22Rv1 (cell line): ENCODE data around the gene LTBP1.

ENCODE experiments used
- H3K27ac ChIP-seq: fragments of 450-650 bp; 2 replicates; pipeline ENCODE4 v1.5.1; 2017
- ZFX ChIP-seq: fragments of 450-650 bp; IDR thresholded peaks from 2 replicates; pipeline ENCODE4 v1.6.1; 2017; ENCODE audit warnings: antibody characterized with exemption, borderline replicate concordance
- TF ChIP-seq, protein P1 (sequence below): fragments of 450-650 bp; IDR thresholded peaks from 2 replicates; pipeline ENCODE4 v1.5.1; 2017; ENCODE audit warnings: mild to moderate bottlenecking

LTBP1 gene

DNA sequence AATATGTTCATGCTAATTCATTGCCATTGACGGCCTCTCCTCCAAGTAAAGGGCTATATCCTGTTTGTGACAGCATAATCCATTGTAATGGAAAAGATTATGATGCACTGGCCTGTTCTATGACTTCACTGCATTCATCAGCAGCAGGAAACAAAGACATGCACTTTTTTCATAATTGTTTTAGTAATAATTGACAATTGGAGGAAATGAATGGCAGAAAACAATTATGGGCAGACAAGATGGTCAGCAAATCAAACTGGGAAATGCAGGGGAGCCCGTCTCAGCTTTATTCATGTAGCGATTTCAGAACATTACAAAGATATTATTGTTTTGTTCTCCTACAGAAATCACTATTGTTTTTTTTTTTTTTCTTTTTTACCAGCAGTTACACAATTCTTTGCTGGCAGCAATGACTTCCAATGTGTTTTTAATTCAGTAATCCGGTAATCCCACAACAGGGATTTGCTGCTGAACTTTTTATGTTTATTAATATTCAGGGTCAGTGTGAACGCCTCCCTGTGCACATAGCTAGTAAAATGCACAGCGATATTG is 495.9 kb downstream of the LTBP1 start:
- H3K27ac ChIP-seq: no peak overlapping the region
- TF ChIP-seq, protein P1, sequence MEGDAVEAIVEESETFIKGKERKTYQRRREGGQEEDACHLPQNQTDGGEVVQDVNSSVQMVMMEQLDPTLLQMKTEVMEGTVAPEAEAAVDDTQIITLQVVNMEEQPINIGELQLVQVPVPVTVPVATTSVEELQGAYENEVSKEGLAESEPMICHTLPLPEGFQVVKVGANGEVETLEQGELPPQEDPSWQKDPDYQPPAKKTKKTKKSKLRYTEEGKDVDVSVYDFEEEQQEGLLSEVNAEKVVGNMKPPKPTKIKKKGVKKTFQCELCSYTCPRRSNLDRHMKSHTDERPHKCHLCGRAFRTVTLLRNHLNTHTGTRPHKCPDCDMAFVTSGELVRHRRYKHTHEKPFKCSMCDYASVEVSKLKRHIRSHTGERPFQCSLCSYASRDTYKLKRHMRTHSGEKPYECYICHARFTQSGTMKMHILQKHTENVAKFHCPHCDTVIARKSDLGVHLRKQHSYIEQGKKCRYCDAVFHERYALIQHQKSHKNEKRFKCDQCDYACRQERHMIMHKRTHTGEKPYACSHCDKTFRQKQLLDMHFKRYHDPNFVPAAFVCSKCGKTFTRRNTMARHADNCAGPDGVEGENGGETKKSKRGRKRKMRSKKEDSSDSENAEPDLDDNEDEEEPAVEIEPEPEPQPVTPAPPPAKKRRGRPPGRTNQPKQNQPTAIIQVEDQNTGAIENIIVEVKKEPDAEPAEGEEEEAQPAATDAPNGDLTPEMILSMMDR: no peak
- TF ChIP-seq ZFX: no peak

DNA sequence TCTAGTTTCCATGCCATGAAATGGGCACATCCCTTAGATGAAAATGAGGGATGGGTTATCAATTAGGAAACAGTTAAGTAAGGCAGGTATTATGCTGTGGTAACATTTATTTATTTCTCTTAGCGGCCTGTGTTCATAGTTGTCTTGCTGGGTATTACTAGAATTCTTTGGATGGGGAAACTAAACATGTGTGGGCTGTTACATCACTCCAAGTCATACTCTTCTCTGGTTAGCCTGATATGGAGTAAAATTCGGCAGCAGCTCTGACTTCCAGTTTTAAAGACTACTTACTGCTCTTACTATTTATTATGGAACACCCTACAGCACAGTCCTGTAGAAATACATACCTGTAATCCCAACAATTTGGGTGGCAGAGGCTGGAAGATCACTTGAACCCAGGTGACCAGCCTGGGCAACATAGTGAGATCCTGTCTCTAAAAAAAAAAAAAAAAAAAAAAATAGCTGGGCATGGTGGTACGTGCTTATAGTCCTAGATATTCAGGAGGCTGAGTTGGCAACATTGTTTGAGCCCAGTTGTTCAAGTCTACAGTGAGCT is 496.6 kb downstream of the LTBP1 start:
- TF ChIP-seq, protein P1: no peak
- no peak for TF ChIP-seq ZFX
- no peak overlapping the region for H3K27ac ChIP-seq

DNA sequence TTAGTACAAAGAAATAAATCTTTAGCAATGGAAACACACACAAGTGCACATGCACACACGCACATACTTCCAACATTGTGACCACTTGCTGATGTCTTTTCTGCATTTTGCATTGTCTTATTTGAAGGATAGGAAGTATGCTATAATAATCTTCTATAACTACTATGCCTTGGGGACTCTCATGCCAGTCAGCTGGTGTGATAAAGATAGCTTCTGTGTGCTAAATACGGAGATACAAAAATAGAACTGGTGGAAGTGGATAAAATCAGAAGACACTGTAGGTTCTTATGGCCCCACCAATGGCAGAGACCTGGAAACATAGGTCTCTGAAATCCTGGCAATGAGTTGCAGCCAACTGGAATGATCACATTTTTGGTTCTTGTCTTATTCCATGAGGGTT is 498.2 kb downstream of the LTBP1 start:
- TF ChIP-seq, protein P1: no peak
- no peak for TF ChIP-seq ZFX
- no peak overlapping the region for H3K27ac ChIP-seq

DNA sequence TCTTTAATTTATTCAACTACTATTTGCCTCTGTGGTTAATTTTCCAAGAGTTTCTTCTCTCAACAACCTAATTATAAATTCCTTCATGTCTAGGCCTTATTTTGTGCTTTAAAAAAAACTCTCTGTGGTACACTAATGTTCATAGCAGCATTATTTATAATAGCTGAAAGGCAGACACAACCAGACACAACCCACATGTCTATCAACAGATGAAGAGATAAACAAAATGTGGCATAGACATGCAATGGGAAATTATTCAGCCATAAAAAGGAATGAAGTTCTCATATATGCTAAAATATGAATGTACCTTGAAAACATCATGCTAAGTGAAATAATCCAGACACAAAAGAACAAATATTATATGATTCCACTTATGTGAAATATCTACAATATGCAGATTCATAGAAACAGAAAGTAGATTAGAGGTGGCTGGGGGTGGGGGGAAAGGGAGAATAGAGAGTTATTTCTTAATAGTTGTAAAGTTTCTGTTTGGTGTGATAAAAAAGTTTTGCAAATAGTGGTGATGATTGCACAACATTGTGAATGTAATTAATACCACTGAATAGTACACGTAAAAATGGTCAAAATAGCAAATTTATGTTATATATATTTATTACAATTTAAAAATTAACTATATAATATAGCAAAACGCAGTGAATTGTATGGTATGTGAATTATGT is 501.6 kb downstream of the LTBP1 start:
- no peak for TF ChIP-seq ZFX
- TF ChIP-seq, protein P1: no peak
- H3K27ac ChIP-seq: no peak overlapping the region
